Gastrocnemius medialis (tissue), 4 donors: ENCODE results near the gene TMEM175. TPM values are rescaled to one million over a fixed set of nuclear protein-coding genes. Genes with fewer than 3 reads are reported as not detected.

ENCODE experiments used
- ATAC-seq, 2 donors: fragments of 150-250 bp; one replicate each; pipeline ENCODE4 v1.9.1; 2016
- DNase-seq, 2 donors: peaks; one replicate each; pipeline ENCODE4 v3.0.0-alpha.2; 2019
- H3K27ac ChIP-seq, 4 donors: fragments of 200-600 bp; sonication (generic); 1 replicate in 1 of 4; 2 replicates in 3 of 4; pipeline ENCODE4 v1.5.1; 2016 to 2018; ENCODE audit warnings: mild to moderate bottlenecking in 2 of 4, moderate library complexity in 1 of 4
- H3K27me3 ChIP-seq, 3 donors: fragments of 200-600 bp; sonication (generic) in 2 of 3; 1 replicate in 1 of 3; 2 replicates in 2 of 3; pipeline versions ENCODE4 v1.5.1 to v1.6.0; 2016 to 2019; ENCODE audit warnings: mild to moderate bottlenecking in 1 of 3, moderate library complexity in 1 of 3
- H3K36me3 ChIP-seq, 2 donors: fragments of 200-600 bp; sonication (generic) in 1 of 2; one replicate each; pipeline ENCODE4 v1.5.1; 2017 to 2018
- H3K4me1 ChIP-seq, 2 donors: fragments of 200-600 bp; sonication (generic) in 1 of 2; one replicate each; pipeline ENCODE4 v1.5.1; 2016 to 2017; ENCODE audit warnings: mild to moderate bottlenecking in 2 of 2
- H3K4me3 ChIP-seq, 4 donors: fragments of 200-600 bp; sonication (generic) in 3 of 4; 1 replicate in 1 of 4; 2 replicates in 3 of 4; pipeline ENCODE4 v1.5.1; 2016 to 2019; ENCODE audit warnings: mild to moderate bottlenecking in 2 of 4
- H3K9me3 ChIP-seq, 3 donors: fragments of 200-600 bp; sonication (generic) in 2 of 3; 1 replicate in 1 of 3; 2 replicates in 2 of 3; pipeline ENCODE4 v1.5.1; 2016 to 2019
- CTCF ChIP-seq, 5 experiments: fragments of 450-650 bp in 3 of 5; fragments of 200-600 bp in 2 of 5; sonication (generic) in 2 of 5; IDR thresholded peaks in 4 of 5; conservative IDR thresholded peaks in 1 of 5; 1 replicate in 4 of 5; 2 replicates in 1 of 5; pipeline ENCODE4 v1.5.1; 2016 to 2019; ENCODE audit warnings: antibody characterized with exemption in 5 of 5, mild to moderate bottlenecking in 3 of 5, moderate library complexity in 3 of 5
- POLR2A ChIP-seq, 2 donors: fragments of 450-650 bp; IDR thresholded peaks; one replicate each; pipeline ENCODE4 v1.6.1; 2017; ENCODE audit warnings: antibody characterized with exemption in 2 of 2, mild to moderate bottlenecking in 2 of 2, moderate library complexity in 2 of 2
- in situ Hi-C, 4 donors: fragments of 200-750 bp; cut with MboI; loops; one replicate each; pipeline versions ENCODE4 v1.15.0 to v1.8.0; 2017; ENCODE audit warnings: low sequenced_read_pairs in 4 of 4
- intact Hi-C: fragments of 100-400 bp; cut with DNase I; formaldehyde crosslinking; loops from one replicate; pipeline ENCODE4 v1.15.1; 2023; ENCODE audit warnings: low total_unique reads
- total RNA-seq, 4 donors: library from RNA; depleted of rRNA; stranded (reverse); fragments of >200 nt; gene quantifications; one replicate each; pipeline versions ENCODE4 v1.1.0 to v1.2.3, GENCODE V29; 2016

TMEM175 gene
- total RNA-seq, 4 donors from 2014 or later = 15.3 to 29.6 (median 20.8) TPM

DNA sequence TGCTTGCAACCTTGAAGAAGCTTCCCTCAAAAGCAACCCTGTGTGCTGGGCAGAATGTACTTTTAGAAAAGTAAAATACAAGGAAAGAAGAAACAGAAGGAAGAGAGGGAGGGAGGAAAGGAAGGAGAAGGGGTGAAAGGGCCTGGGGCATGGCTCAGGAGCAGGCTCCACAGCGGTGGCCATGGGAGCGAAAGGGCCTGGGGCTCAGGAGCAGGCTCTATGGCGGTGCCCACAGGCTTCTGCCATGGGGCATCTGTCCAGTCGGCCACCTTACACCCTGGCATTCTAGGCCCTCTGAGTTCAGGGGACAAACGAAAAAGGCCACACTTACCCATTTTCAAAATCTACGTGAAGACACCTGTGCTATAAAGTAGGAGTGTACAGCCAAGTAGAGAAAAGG, 31.5 kb upstream of the TMEM175 start:
- H3K4me1 ChIP-seq = no peaks in the 10 kb centered on the region
- peaks cover 0 to 45% of the 10 kb centered on the region in 2 donors for H3K36me3 ChIP-seq
- H3K9me3 ChIP-seq = no peaks in the 10 kb centered on the region
- intact Hi-C loops = no loop called here
- no peak overlapping the region for H3K27ac ChIP-seq
- in situ Hi-C loops = no loop called here
- ATAC-seq = no peak
- no peak overlapping the region for H3K4me3 ChIP-seq
- TF ChIP-seq CTCF (IDR thresholded peaks at IDR 0.05 in 4 of 5, conservative IDR thresholded peaks at IDR 0.05 in 1 of 5) (no peak), POLR2A (IDR thresholded peaks at IDR 0.05) (no peak)
- DNase-seq = no peak
- no peaks in the 10 kb centered on the region for H3K27me3 ChIP-seq

DNA sequence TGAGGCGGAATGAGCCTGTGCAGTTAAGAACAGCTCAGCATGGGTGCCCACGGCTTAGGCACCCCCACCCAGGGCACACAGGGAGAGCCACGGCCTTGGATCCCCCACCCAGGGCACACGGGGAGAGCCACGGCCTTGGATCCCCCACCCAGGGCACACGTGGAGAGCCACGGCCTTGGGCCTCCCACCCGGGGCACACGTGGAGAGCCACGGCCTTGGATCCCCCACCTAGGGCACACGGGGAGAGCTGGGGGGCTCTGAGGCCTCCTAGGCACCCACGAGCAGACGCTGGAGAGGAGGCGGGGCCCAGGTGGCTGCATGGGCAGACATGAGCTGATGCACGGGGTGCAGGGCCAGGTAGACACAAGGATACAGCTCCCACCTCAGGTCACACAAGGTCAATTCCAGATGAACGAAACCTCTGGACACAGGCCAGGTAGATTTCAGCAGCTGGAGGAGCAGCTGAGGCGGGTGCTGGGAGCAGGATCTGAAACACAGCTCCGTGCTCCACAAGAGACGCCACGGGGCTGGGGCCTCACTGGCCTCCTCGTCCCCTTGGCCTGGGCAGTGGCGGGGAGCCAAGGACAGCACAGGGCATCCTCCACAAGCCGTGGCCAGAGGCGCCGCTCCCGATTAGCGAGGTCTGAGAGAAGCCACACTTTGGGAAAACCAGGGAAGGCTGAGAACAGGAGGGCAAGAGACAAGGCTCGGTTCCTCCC, 30.9 kb upstream of the TMEM175 start:
- TF ChIP-seq POLR2A (IDR thresholded peaks at IDR 0.05) = no peak
- DNase-seq (no peak), ATAC-seq (no peak)
- intact Hi-C loops (no loop called here), in situ Hi-C loops (no loop called here)
- no peaks in the 10 kb centered on the region for H3K27me3 ChIP-seq
- H3K4me1 ChIP-seq = no peaks in the 10 kb centered on the region
- no peak overlapping the region for H3K27ac ChIP-seq
- no peak overlapping the region for H3K4me3 ChIP-seq
- H3K36me3 ChIP-seq = peaks cover 0 to 39% of the 10 kb centered on the region in 2 donors
- H3K9me3 ChIP-seq = no peaks in the 10 kb centered on the region

GRCh38 chr4:903066-904046, 28.9 kb upstream of the TMEM175 start:
- no peak for TF ChIP-seq CTCF (IDR thresholded peaks at IDR 0.05 in 4 of 5, conservative IDR thresholded peaks at IDR 0.05 in 1 of 5)
- TF ChIP-seq POLR2A (IDR thresholded peaks at IDR 0.05) = no peak
- DNase-seq (no peak), ATAC-seq (no peak)
- peaks cover 0 to 19% of the 10 kb centered on the region in 2 donors for H3K36me3 ChIP-seq
- intact Hi-C loops (no loop called here), in situ Hi-C loops (no loop called here)
- no peaks in the 10 kb centered on the region for H3K4me1 ChIP-seq
- no peak overlapping the region for H3K27ac ChIP-seq
- H3K27me3 ChIP-seq = no peaks in the 10 kb centered on the region
- H3K9me3 ChIP-seq = no peaks in the 10 kb centered on the region
- H3K4me3 ChIP-seq = no peak overlapping the region

DNA sequence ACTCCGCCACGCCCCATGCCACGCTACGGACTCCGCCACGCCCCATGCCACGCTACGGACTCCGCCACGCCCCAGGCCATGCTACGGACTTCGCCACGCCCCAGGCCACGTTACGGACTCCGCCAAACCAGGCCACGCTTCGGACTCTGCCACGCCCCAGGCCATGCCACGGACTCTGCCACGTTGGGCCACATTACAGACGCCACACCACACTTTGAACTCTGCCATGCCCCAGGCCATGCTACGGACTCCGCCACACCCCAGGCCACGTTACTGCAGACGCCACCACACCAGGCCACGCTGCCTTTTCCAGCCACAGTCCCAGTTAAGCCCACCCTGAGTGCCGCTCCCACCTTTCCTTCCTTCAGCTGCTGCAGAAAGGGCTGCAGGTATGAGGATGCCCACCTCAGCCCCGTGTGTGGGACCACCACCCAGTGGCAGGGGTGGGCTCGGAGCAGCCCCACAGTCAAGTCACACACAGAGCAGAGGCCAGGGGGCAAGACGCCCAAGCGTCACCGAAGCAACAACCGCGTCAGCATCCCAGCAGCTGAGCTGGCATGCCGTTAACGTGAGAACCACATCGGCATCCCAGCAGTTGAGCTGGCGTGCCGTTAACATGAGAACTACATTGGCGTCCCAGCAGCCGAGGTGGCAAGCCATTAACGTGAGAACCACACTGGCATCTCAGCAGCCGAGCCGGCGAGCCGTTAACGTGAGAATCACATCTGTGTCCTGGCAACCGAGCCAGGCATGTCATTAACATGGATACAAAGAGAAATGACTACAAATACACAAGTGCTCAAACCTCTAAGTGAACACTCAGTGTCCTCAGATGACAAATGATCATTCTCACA, 26.5 kb upstream of the TMEM175 start:
- ATAC-seq (no peak), DNase-seq (no peak)
- intact Hi-C loops (no loop called here), in situ Hi-C loops (no loop called here)
- Histone ChIP-seq H3K9me3 (no peaks in the 10 kb centered on the region), H3K36me3 (peaks cover 0 to 20% of the 10 kb centered on the region in 2 donors), H3K27me3 (no peaks in the 10 kb centered on the region), H3K4me1 (no peaks in the 10 kb centered on the region), H3K27ac (no peak overlapping the region), H3K4me3 (no peak overlapping the region)
- TF ChIP-seq POLR2A (IDR thresholded peaks at IDR 0.05) = no peak
- TF ChIP-seq CTCF (IDR thresholded peaks at IDR 0.05 in 4 of 5, conservative IDR thresholded peaks at IDR 0.05 in 1 of 5) = no peak
